Neural crest cell (in vitro differentiated cells): ENCODE data around the gene PPCDC. TPM values are rescaled to one million over a fixed set of nuclear protein-coding genes. Genes with fewer than 3 reads are reported as not detected.

Experiments used
- DNase-seq: peaks from one replicate; pipeline ENCODE4 v3.0.0; 2021; ENCODE audit warnings: low read depth, mixed read lengths, low spot score
- H3K27ac Mint-ChIP-seq: one replicate; pipeline ENCODE4 v1.8.0; 2021; ENCODE audit warnings: mild to moderate bottlenecking, mixed read lengths; ENCODE audit not compliant: unreplicated experiment
- H3K27me3 Mint-ChIP-seq: 2 replicates; pipeline ENCODE4 v1.8.0; 2021; ENCODE audit warnings: low read depth, mild to moderate bottlenecking, mixed read lengths
- H3K36me3 Mint-ChIP-seq: 2 replicates; pipeline ENCODE4 v1.8.0; 2021; ENCODE audit warnings: low read depth, mild to moderate bottlenecking, mixed read lengths
- H3K4me1 Mint-ChIP-seq: 2 replicates; pipeline ENCODE4 v1.8.0; 2021; ENCODE audit warnings: mixed read lengths
- H3K4me3 Mint-ChIP-seq: one replicate; pipeline ENCODE4 v1.8.0; 2021; ENCODE audit warnings: mild to moderate bottlenecking, mixed read lengths
- H3K9me3 Mint-ChIP-seq: 2 replicates; pipeline ENCODE4 v1.8.0; 2021; ENCODE audit warnings: mixed read lengths
- CTCF ChIP-seq: fragments of 200-600 bp; sonication (generic); conservative IDR thresholded peaks from 2 replicates; pipeline ENCODE4 v1.5.0; 2021; ENCODE audit warnings: antibody characterized with exemption, mild to moderate bottlenecking
- total RNA-seq: library from RNA; stranded (reverse); gene quantifications from 2 replicates; pipeline ENCODE4 v1.2.1, GENCODE V29; 2021

Gene PPCDC
- total RNA-seq, 1 donor from 2014 or later = 16.5 TPM

- H3K27me3 Mint-ChIP-seq = peaks cover 39% of the 10 kb centered on the region
- H3K36me3 Mint-ChIP-seq = peaks cover 10% of the 10 kb centered on the region
- H3K27ac Mint-ChIP-seq = no peak overlapping the region
- peaks cover 16% of the 10 kb centered on the region for H3K4me1 Mint-ChIP-seq
- H3K9me3 Mint-ChIP-seq = peaks cover 5% of the 10 kb centered on the region
- H3K4me3 Mint-ChIP-seq = peak overlapping the region; percentile 59
- no peak for TF ChIP-seq CTCF
- DNase-seq = no peak
Measured at GRCh38 chr15:74997543-74997942, 25.8 kb upstream of the PPCDC start.

GRCh38 chr15:75001310-75001709, 22.1 kb upstream of the PPCDC start:
- Mint-ChIP-seq H3K27me3 (peaks cover 19% of the 10 kb centered on the region), H3K36me3 (peaks cover 10% of the 10 kb centered on the region), H3K4me1 (peaks cover 4% of the 10 kb centered on the region), H3K27ac (no peak overlapping the region), H3K9me3 (peaks cover 5% of the 10 kb centered on the region), H3K4me3 (no peak overlapping the region)
- DNase-seq = no peak
- TF ChIP-seq CTCF = no peak

- Mint-ChIP-seq H3K36me3 (peaks cover 8% of the 10 kb centered on the region), H3K4me3 (no peak overlapping the region), H3K27me3 (peaks cover 9% of the 10 kb centered on the region), H3K9me3 (peaks cover 3% of the 10 kb centered on the region), H3K27ac (no peak overlapping the region), H3K4me1 (no peaks in the 10 kb centered on the region)
- no peak for TF ChIP-seq CTCF
- no peak for DNase-seq
Measured at GRCh38 chr15:75002398-75002797, 21.0 kb upstream of the PPCDC start.

- H3K36me3 Mint-ChIP-seq = no peaks in the 10 kb centered on the region
- no peaks in the 10 kb centered on the region for H3K4me1 Mint-ChIP-seq
- DNase-seq = no peak
- no peaks in the 10 kb centered on the region for H3K9me3 Mint-ChIP-seq
- no peaks in the 10 kb centered on the region for H3K27me3 Mint-ChIP-seq
- no peak for TF ChIP-seq CTCF
- H3K4me3 Mint-ChIP-seq = no peak overlapping the region
- no peak overlapping the region for H3K27ac Mint-ChIP-seq
Measured at GRCh38 chr15:75007216-75007615, 16.2 kb upstream of the PPCDC start.

- no peaks in the 10 kb centered on the region for H3K4me1 Mint-ChIP-seq
Measured at GRCh38 chr15:75008221-75008625, 15.2 kb upstream of the PPCDC start.

More at GRCh38 chr15:75008221-75008625, 15.2 kb upstream of the PPCDC start:
- Mint-ChIP-seq H3K27me3 (no peaks in the 10 kb centered on the region), H3K36me3 (no peaks in the 10 kb centered on the region), H3K27ac (no peak overlapping the region), H3K4me3 (no peak overlapping the region), H3K9me3 (no peaks in the 10 kb centered on the region)
- no peak for TF ChIP-seq CTCF
- no peak for DNase-seq
